ENCODE data around the gene POLDIP2.
"Not testable (repeated sequence)": the region's sequence is repeated elsewhere in the genome, so short reads cannot be mapped to it uniquely, and the experiment has no call there.

POLDIP2 gene

GRCh38 chr17:28364665-28365363 lies 7.5 kb upstream of the POLDIP2 start, which contains the start of gene SEBOX:
SEBOX (minus strand) TSS chr17:28365199; CDS start chr17:28365151, 48 bp downstream.
- no peak for DNase-seq

- no peak for DNase-seq
Measured at GRCh38 chr17:28363776-28364650, 6.7 kb upstream of the POLDIP2 start.

GRCh38 chr17:28363186-28363585 lies 5.9 kb upstream of the POLDIP2 start:
- DNase-seq = peak; percentile 84

- DNase-seq = peak; percentile 52
Measured at GRCh38 chr17:28357901-28358197, 522 bp upstream of the POLDIP2 start.

GRCh38 chr17:28350271-28350670 lies 7.1 kb downstream of the POLDIP2 start:
- no peak for DNase-seq

GRCh38 chr17:28348979-28349378 lies 8.3 kb downstream of the POLDIP2 start:
- no peak for DNase-seq

- no peak for DNase-seq
Measured at GRCh38 chr17:28347261-28347891, 10.0 kb downstream of the POLDIP2 start.

GRCh38 chr17:28346746-28347246 lies 10.5 kb downstream of the POLDIP2 start:
- peak; percentile 28 for DNase-seq

GRCh38 chr17:28346199-28346580 lies 11.1 kb downstream of the POLDIP2 start:
- no peak for DNase-seq

GRCh38 chr17:28345419-28346198 lies 11.7 kb downstream of the POLDIP2 start:
- no peak for DNase-seq

- no peak for DNase-seq
Measured at GRCh38 chr17:28344435-28344901, 12.9 kb downstream of the POLDIP2 start.

GRCh38 chr17:28344011-28344410 lies 13.3 kb downstream of the POLDIP2 start:
- DNase-seq = no peak

GRCh38 chr17:28343491-28343932 lies 13.8 kb downstream of the POLDIP2 start:
- DNase-seq = no peak

- DNase-seq = no peak
Measured at GRCh38 chr17:28342313-28342712, 15.0 kb downstream of the POLDIP2 start.

GRCh38 chr17:28341516-28341915 lies 15.8 kb downstream of the POLDIP2 start:
- no peak for DNase-seq

GRCh38 chr17:28340374-28340773 lies 17.0 kb downstream of the POLDIP2 start:
- DNase-seq = no peak

GRCh38 chr17:28339431-28339830 lies 17.9 kb downstream of the POLDIP2 start:
- no peak for DNase-seq

- not testable (repeated sequence) for DNase-seq
Measured at GRCh38 chr17:28338769-28339212, 18.5 kb downstream of the POLDIP2 start.

- no peak for DNase-seq
Measured at GRCh38 chr17:28338056-28338768, 19.1 kb downstream of the POLDIP2 start.

- peak; percentile 94 for DNase-seq
Measured at GRCh38 chr17:28335959-28336871, 21.1 kb downstream of the POLDIP2 start.

Data from NCI-H82 (cell line).